ENCODE results near the gene CFAP58. TPM values are rescaled to one million over a fixed set of nuclear protein-coding genes. Genes with fewer than 3 reads are reported as not detected.

CFAP58 gene
- total RNA-seq, 1 donor from 2014 or later = 3.0 TPM

GRCh38 chr10:104321725-104322415 is 31.8 kb upstream of the CFAP58 start:
- DNase-seq (ENCODE audit: low read depth in 2 of 2) = no peak

- no peak for DNase-seq (ENCODE audit: low read depth in 2 of 2)
These were observed 31.2 kb upstream of the CFAP58 start for GRCh38 chr10:104322416-104322782.

- DNase-seq (ENCODE audit: low read depth in 2 of 2) = no peak
These were observed 30.5 kb upstream of the CFAP58 start for GRCh38 chr10:104323085-104323484.

DNA sequence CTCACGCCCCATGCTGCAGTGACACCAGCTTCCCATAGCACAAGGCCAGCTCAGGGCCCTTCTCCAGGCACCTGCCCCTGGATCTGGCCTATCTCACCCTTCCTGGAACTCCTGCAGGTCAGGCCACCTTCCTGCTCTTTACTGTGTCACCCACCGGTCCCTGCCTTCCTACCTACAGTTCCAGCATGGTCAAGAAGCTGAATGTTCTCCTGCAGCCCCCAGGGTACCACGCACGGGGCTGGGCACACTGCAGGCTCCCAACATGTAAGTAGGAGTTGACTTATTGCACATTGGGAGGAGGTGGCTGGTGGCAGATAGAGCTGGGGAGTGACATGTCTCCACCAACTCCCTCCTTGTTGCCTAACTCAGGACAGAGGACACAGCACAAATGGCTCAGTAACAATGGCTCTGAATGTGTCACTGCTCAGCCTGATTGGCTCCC is 29.9 kb upstream of the CFAP58 start:
- no peak for DNase-seq (ENCODE audit: low read depth in 2 of 2)

- no peak for DNase-seq (ENCODE audit: low read depth in 2 of 2)
These were observed 29.4 kb upstream of the CFAP58 start for GRCh38 chr10:104324221-104324686.

- no peak for DNase-seq (ENCODE audit: low read depth in 2 of 2)
These were observed 28.7 kb upstream of the CFAP58 start for GRCh38 chr10:104324931-104325330.

DNA sequence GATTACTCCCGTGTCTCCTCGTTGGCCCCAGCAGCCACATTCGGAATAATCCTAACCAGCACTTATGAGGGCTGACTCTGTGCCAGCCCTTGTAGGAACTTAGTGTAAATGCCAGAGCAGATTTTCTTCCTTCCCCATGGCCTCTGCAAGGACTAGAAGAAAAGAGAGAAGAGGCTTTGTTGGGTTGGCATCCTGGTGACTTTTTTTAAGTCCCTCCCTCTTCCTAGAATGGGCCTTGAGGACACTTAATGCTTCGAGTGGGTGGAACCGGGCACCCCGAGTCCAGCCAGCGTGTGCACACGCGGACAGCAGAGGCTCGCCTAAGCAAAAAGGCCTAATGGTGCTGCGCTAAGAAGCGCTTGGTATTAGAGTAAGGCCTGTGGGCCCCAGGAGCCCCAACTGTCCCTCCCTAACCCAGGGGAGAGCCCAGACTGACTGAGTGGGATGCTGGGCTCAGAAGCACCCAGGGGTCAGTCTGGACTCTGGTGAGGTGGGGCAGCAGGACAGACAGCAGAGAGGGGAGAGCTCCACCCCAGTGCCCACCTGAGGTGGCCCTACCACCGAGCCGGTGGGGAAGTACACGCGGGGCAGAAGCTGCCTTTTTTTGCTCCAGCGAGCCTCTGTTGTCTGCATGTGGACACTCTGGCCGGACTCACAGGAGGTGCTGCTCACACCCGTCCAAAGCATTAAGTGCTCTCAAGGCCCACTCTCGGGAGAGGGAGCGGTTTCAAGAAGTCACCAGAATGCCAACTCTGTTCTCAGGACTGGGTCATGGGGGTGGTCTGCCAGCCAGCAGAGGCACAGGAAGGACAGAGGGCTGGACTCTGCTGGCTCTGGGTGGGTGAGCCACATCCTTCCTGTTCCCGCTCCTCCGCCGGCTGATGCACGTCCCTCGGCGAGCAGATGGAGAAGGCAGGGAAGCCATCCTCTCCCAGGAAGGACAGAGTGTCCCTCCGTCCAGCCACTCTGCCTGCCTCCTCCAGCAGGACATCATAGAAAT is 27.9 kb upstream of the CFAP58 start:
- peak in 1 of 2 donors; percentile 74 for DNase-seq (ENCODE audit: low read depth in 2 of 2)

- no peak for DNase-seq (ENCODE audit: low read depth in 2 of 2)
These were observed 26.5 kb upstream of the CFAP58 start for GRCh38 chr10:104326991-104327610.

GRCh38 chr10:104327745-104328645 is 25.6 kb upstream of the CFAP58 start:
- peak; percentile 76 to 88 for DNase-seq (ENCODE audit: low read depth in 2 of 2)

GRCh38 chr10:104328646-104328895 is 25.1 kb upstream of the CFAP58 start:
- DNase-seq (ENCODE audit: low read depth in 2 of 2) = no peak

- DNase-seq (ENCODE audit: low read depth in 2 of 2) = peak; percentile 70 to 84
These were observed 24.5 kb upstream of the CFAP58 start for GRCh38 chr10:104328896-104329710.

DNA sequence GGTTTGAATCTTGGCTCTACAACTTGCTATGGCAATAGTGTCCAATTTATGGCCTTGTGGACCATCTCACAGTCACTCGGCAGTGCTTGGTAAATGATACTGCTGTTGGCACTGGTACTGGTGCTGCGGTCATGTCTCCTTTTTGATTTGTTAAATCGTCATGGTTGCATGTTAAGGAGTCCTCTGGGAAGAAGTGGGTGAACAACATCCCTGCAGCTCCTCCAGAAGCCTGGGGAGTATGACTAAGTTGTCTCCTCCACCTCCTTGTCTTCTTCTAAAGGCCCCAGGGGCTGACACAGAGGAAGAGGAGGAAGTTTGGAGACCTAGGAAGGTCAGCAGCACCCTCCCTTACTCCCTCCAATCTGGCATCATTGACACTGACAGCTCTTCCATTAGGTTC is 23.9 kb upstream of the CFAP58 start:
- DNase-seq (ENCODE audit: low read depth in 2 of 2) = peak in 1 of 2 donors; percentile 73

DNA sequence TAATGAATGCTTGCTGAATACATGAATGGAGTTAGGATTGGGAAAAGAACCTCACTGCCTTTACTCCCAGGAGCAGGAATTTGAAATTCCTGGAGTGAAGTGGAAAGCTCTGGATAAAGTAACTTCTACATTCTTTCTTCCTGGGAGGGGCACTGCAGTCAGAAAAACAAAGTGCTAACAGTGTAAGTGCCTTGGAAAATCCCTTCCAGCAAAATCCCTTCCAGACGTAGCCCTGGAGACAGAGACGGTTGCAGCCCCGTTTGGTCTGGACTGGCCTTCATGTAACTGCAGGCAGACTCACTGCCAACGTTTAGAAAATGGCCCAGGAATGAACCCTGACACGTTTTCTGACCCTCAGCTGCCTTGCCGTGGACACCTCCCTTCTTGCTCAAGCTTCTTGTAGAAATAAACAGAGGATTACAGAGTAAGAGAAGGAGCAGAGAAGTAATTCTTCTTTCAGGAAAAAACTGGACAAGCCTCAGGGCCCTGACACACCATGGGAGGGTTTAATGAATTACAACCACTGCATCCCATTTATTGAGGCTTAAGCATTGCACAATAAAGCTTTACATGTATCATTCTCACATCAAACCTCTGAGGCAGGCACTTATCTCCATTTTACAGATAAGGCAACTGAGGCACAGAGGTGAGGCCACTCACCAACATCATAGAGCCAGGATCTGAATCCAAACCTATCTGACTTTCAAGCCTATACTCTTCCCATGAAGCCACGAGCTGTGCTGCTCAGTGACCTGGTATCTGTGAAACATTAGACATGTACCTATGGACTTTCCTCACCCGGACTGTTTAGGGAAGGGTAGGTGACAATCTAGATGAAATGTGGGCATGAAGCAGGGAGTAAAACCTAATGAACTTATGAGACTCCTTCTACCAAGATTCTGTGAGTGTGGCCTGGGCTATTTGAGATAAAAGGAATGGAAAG is 23.2 kb upstream of the CFAP58 start:
- DNase-seq (ENCODE audit: low read depth in 2 of 2) = peak; percentile 17 to 68

GRCh38 chr10:104331208-104331838 is 22.3 kb upstream of the CFAP58 start:
- DNase-seq (ENCODE audit: low read depth in 2 of 2) = peak; percentile 86 to 88

DNA sequence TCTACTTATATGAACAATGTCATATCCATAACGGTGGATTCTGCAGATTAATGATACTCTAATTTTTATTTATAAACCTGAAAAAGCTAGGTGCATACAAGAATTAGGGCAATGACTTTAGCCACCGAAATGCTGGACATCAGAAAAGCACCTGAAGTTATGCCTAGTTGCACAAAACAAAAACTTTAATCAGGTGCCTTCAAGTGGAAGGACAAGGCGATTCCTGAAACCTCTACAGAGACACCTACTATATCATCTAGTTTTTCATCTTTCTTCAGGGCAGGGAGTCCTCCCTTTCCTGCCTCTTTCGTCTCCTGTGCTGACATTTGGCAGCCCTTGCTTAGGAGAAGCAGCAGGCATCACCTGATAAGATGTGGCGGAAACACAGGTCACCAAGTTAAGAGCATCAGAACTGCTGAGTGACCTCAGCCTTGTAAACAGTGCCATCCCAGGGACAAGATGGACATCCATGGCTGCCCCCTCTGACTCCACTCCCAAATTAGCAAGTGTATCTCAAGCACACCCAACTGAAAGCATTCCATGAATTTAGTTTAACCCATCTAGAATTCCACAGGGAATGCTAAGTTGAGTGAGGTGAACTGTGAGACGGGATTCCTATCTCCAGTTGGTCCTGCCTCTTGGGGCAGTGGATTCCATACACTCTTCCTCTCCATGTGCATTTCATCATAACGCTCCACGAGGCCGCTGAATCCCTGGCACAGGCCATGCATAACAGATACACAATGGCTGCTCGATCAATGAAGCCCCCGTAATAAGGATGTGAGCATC is 21.2 kb upstream of the CFAP58 start:
- peak; percentile 41 to 42 for DNase-seq (ENCODE audit: low read depth in 2 of 2)

GRCh38 chr10:104333032-104333727 is 20.5 kb upstream of the CFAP58 start:
- peak; percentile 42 to 69 for DNase-seq (ENCODE audit: low read depth in 2 of 2)

DNA sequence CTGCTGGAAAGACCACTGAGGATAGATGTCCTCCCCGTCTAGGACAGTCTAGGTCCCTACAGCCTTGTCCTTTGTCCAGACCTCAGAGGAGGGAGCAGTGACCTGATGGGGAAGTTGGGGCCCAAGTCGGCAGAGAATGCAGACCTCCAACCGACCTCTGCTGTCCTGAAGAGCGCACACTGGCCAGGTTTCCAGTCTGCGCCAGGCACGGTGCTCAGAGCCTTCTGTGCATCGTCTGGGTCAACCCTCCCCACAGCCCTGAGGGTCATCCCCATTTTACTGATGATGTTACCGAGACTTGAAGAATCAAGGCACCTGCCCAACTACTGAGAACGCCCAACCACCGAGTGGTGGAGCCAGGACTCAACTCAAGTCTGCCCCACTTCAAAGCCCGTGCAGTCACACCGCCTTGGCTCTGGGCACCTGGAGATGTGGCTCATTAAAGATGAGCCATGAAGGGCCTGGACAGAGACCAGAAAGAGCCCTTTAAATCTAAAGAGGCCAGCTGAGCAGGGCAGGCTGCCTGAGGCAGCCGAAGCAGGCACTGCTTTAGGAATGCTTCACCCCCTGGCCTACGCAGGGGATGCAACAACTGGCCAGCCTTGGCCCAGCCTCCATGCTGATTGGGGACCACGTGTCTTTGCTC is 19.8 kb upstream of the CFAP58 start:
- DNase-seq (ENCODE audit: low read depth in 2 of 2) = peak in 1 of 2 donors; percentile 10
